ENCODE measurements around the gene MAD1L1. TPM values are rescaled to one million over a fixed set of nuclear protein-coding genes. Genes with fewer than 3 reads are reported as not detected.

The MAD1L1 gene
- total and polyA plus RNA-seq, 2 of the 13 experiments (the other 11 are each of a cell fraction or from before 2014, with no cell fraction given): 17.4 to 64.7 TPM

GRCh38 chr7:2117646-2118045, 115.1 kb downstream of the MAD1L1 start:
- H2AFZ ChIP-seq (ENCODE audit: low read length): no peak overlapping the region
- H3K36me3 ChIP-seq (replicated peaks in 1 of 2; ENCODE audit: control insufficient read depth in 1 of 2, insufficient read depth in 2 of 2, low read length in 2 of 2): peaks cover 6 to 8% of the 10 kb centered on the region in 2 experiments; a peak in 3 of 5 replicates
- in situ Hi-C loops (cut with HindIII; ENCODE audit: extremely low pct_ligation_motif_present, low pct_unique_long_range_greater_than_20kb) (no loop called here), intact Hi-C loops (cut with micrococcal nuclease; ENCODE audit: unreplicated experiment) (no loop called here)
- no peak overlapping the region for H3K9ac ChIP-seq (ENCODE audit: insufficient read depth, low read depth, low read length)
- H3K4me1 ChIP-seq (ENCODE audit: insufficient read depth, low read length): peaks cover 23% of the 10 kb centered on the region
- 96% methylated on average over 4 of the region's 4 CpGs for WGBS (ENCODE audit: low lambda C conversion rate)
- DNase-seq (ENCODE audit: low spot score): no peak
- no peak overlapping the region for H3K4me3 ChIP-seq (replicated peaks in 1 of 3; ENCODE audit: insufficient read depth in 1 of 3, low read depth in 2 of 3, low read length in 3 of 3)
- BruUV-seq (replicated peaks): no TSS peak
- H3K9me3 ChIP-seq (ENCODE audit: low read length): no peaks in the 10 kb centered on the region
- CTCF ChIA-PET (ENCODE audit: low intra/inter-chr PET ratio, low total read pairs): no interaction called here
- no peak overlapping the region for H3K27ac ChIP-seq (ENCODE audit: extremely low read length, insufficient read depth, low read length)
- POLR2A ChIA-PET: no interaction called here
- no peak for ATAC-seq
- no peaks in the 10 kb centered on the region for H3K27me3 ChIP-seq (ENCODE audit: control insufficient read depth in 1 of 2, insufficient read depth in 2 of 2, low read length in 2 of 2)
- FAIRE-seq: no peak
- no peaks in the 10 kb centered on the region for H4K20me1 ChIP-seq (ENCODE audit: insufficient read depth, low read length)
- H3K79me2 ChIP-seq (ENCODE audit: insufficient read depth, low read length): peaks cover 2% of the 10 kb centered on the region
- H3K4me2 ChIP-seq (ENCODE audit: low read depth, low read length): no peak overlapping the region
- TF ChIP-seq ZFP62 (CRISPR knock-in tag; IDR thresholded peaks at IDR 0.05): no peak
- TF ChIP-seq ZNF800 (CRISPR knock-in tag; IDR thresholded peaks at IDR 0.05): no peak
- no peak for TF ChIP-seq ZNF770 (CRISPR knock-in tag; IDR thresholded peaks at IDR 0.05)
- TF ChIP-seq ZNF407 (CRISPR knock-in tag; IDR thresholded peaks at IDR 0.05; ENCODE audit: not compliant biosample characterization): no peak
- TF ChIP-seq ZNF30 (CRISPR knock-in tag; IDR thresholded peaks at IDR 0.05): no peak
- no peak for TF ChIP-seq MED8 (CRISPR knock-in tag; IDR thresholded peaks at IDR 0.05; ENCODE audit: insufficient replicate concordance)
- no peak for TF ChIP-seq MXD1 (CRISPR knock-in tag; IDR thresholded peaks at IDR 0.05)
- TF ChIP-seq ZNF615 (CRISPR knock-in tag; IDR thresholded peaks at IDR 0.05; ENCODE audit: borderline replicate concordance): no peak
- no peak for TF ChIP-seq ZBTB34 (CRISPR knock-in tag; IDR thresholded peaks at IDR 0.05)
- no peak for TF ChIP-seq ZNF180 (CRISPR knock-in tag; IDR thresholded peaks at IDR 0.05; ENCODE audit: borderline replicate concordance, low read depth)

Data from HepG2 (cell line).